Stimulated activated CD4-positive, alpha-beta T cell treated with anti-CD3 and anti-CD28 coated beads, Interleukin-15, amount 100 ng/mL, for 1 hour (primary cell): Measurements from ENCODE around the gene TNFRSF1A.

Experiments
- DNase-seq, 2 donors: peaks; one replicate each; pipeline ENCODE4 v3.0.0-alpha.2; 2020; ENCODE audit warnings: low read depth in 1 of 2, low spot score in 1 of 2

TNFRSF1A gene

GRCh38 chr12:6374786-6375160 lies 32.9 kb upstream of the TNFRSF1A start:
- no peak for DNase-seq

- DNase-seq: no peak
Measured at GRCh38 chr12:6374028-6374785, 32.3 kb upstream of the TNFRSF1A start.

- no peak for DNase-seq
Measured at GRCh38 chr12:6373022-6373787, 31.3 kb upstream of the TNFRSF1A start.

GRCh38 chr12:6372403-6373003 lies 30.6 kb upstream of the TNFRSF1A start:
- DNase-seq: no peak

GRCh38 chr12:6370994-6371754 lies 29.3 kb upstream of the TNFRSF1A start:
- DNase-seq: no peak

- no peak for DNase-seq
Measured at GRCh38 chr12:6370576-6370935, 28.7 kb upstream of the TNFRSF1A start.

GRCh38 chr12:6369916-6370575 lies 28.2 kb upstream of the TNFRSF1A start:
- DNase-seq: no peak

GRCh38 chr12:6368906-6369525 lies 27.1 kb upstream of the TNFRSF1A start:
- no peak for DNase-seq

- DNase-seq: no peak
Measured at GRCh38 chr12:6367969-6368892, 26.4 kb upstream of the TNFRSF1A start.

GRCh38 chr12:6367065-6367968 lies 25.4 kb upstream of the TNFRSF1A start:
- DNase-seq: no peak

GRCh38 chr12:6364044-6364374 lies 22.1 kb upstream of the TNFRSF1A start:
- DNase-seq: no peak

GRCh38 chr12:6363330-6364043 lies 21.6 kb upstream of the TNFRSF1A start:
- DNase-seq: peak; percentile 51 to 65

GRCh38 chr12:6363010-6363329 lies 21.1 kb upstream of the TNFRSF1A start:
- no peak for DNase-seq

GRCh38 chr12:6362403-6362802 lies 20.5 kb upstream of the TNFRSF1A start:
- no peak for DNase-seq

- no peak for DNase-seq
Measured at GRCh38 chr12:6361834-6362233, 20.0 kb upstream of the TNFRSF1A start.

GRCh38 chr12:6360578-6361490 lies 19.0 kb upstream of the TNFRSF1A start:
- DNase-seq: no peak

GRCh38 chr12:6360080-6360571 lies 18.2 kb upstream of the TNFRSF1A start:
- DNase-seq: no peak
